ENCODE data around the gene FARSA. TPM values are rescaled to one million over a fixed set of nuclear protein-coding genes. Genes with fewer than 3 reads are reported as not detected.
"Not testable (repeated sequence)": the region's sequence is repeated elsewhere in the genome, so short reads cannot be mapped to it uniquely, and the experiment has no call there.

FARSA gene
- total RNA-seq, 1 donor from 2014 or later = 165 TPM

- not testable (repeated sequence) for H3K4me3 Mint-ChIP-seq (ENCODE audit: low read depth); H3K27ac Mint-ChIP-seq
Observed at GRCh38 chr19:12952050-12952449, 18.5 kb upstream of the FARSA start.

GRCh38 chr19:12949363-12950283 is 16.1 kb upstream of the FARSA start:
- Mint-ChIP-seq H3K27ac (peak overlapping the region; percentile 61), H3K27me3 (ENCODE audit: low read depth) (no peaks in the 10 kb centered on the region), H3K4me1 (ENCODE audit: low read depth) (peaks cover 23% of the 10 kb centered on the region), H3K36me3 (ENCODE audit: low read depth) (peaks cover 90% of the 10 kb centered on the region), H3K4me3 (ENCODE audit: low read depth) (no peak overlapping the region), H3K9me3 (no peaks in the 10 kb centered on the region)
- no peak for DNase-seq (ENCODE audit: low spot score)
- intact Hi-C loops (cut with micrococcal nuclease) = no loop called here

More at GRCh38 chr19:12952050-12952449, 18.5 kb upstream of the FARSA start:
- H3K9me3 Mint-ChIP-seq; DNase-seq (ENCODE audit: low spot score); intact Hi-C loops (cut with micrococcal nuclease); H3K27me3 Mint-ChIP-seq (ENCODE audit: low read depth): not testable (repeated sequence)
- Mint-ChIP-seq H3K36me3 (ENCODE audit: low read depth) (peaks cover 87% of the 10 kb centered on the region), H3K4me1 (ENCODE audit: low read depth) (peaks cover 22% of the 10 kb centered on the region)

- Mint-ChIP-seq H3K4me1 (ENCODE audit: low read depth) (peaks cover 25% of the 10 kb centered on the region), H3K4me3 (ENCODE audit: low read depth) (peak overlapping the region; percentile 4), H3K27ac (no peak overlapping the region), H3K9me3 (no peaks in the 10 kb centered on the region), H3K36me3 (ENCODE audit: low read depth) (peaks cover 90% of the 10 kb centered on the region), H3K27me3 (ENCODE audit: low read depth) (no peaks in the 10 kb centered on the region)
- intact Hi-C loops (cut with micrococcal nuclease) = no loop called here
- DNase-seq (ENCODE audit: low spot score) = no peak
Observed at GRCh38 chr19:12948612-12949362, 15.3 kb upstream of the FARSA start.

GRCh38 chr19:12947702-12948611 is 14.4 kb upstream of the FARSA start:
- H3K27me3 Mint-ChIP-seq (ENCODE audit: low read depth) = no peaks in the 10 kb centered on the region
- no peaks in the 10 kb centered on the region for H3K9me3 Mint-ChIP-seq
- H3K27ac Mint-ChIP-seq = no peak overlapping the region
- no peak for DNase-seq (ENCODE audit: low spot score)
- H3K36me3 Mint-ChIP-seq (ENCODE audit: low read depth) = peaks cover 91% of the 10 kb centered on the region
- H3K4me3 Mint-ChIP-seq (ENCODE audit: low read depth) = peak overlapping the region; percentile 9
- H3K4me1 Mint-ChIP-seq (ENCODE audit: low read depth) = peaks cover 30% of the 10 kb centered on the region
- intact Hi-C loops (cut with micrococcal nuclease) = no loop called here

- intact Hi-C loops (cut with micrococcal nuclease) = no loop called here
- Mint-ChIP-seq H3K27ac (peak overlapping the region; percentile 84), H3K9me3 (no peaks in the 10 kb centered on the region), H3K4me1 (ENCODE audit: low read depth) (peaks cover 33% of the 10 kb centered on the region), H3K36me3 (ENCODE audit: low read depth) (peaks cover 94% of the 10 kb centered on the region), H3K4me3 (ENCODE audit: low read depth) (peak overlapping the region; percentile 88), H3K27me3 (ENCODE audit: low read depth) (no peaks in the 10 kb centered on the region)
- no peak for DNase-seq (ENCODE audit: low spot score)
Observed at GRCh38 chr19:12946731-12947496, 13.4 kb upstream of the FARSA start.

- H3K4me1 Mint-ChIP-seq (ENCODE audit: low read depth) = peaks cover 32% of the 10 kb centered on the region
- H3K4me3 Mint-ChIP-seq (ENCODE audit: low read depth) = peak overlapping the region; percentile 88
- peak overlapping the region; percentile 95 for H3K27ac Mint-ChIP-seq
- peak; percentile 47 for DNase-seq (ENCODE audit: low spot score)
- no peaks in the 10 kb centered on the region for H3K9me3 Mint-ChIP-seq
- no peaks in the 10 kb centered on the region for H3K27me3 Mint-ChIP-seq (ENCODE audit: low read depth)
- intact Hi-C loops (cut with micrococcal nuclease) = no loop called here
- peaks cover 94% of the 10 kb centered on the region for H3K36me3 Mint-ChIP-seq (ENCODE audit: low read depth)
Observed at GRCh38 chr19:12946092-12946721, 12.7 kb upstream of the FARSA start.

- Mint-ChIP-seq H3K27me3 (ENCODE audit: low read depth) (no peaks in the 10 kb centered on the region), H3K27ac (peak within 1 kb of the TSS; percentile 95), H3K4me1 (ENCODE audit: low read depth) (peaks cover 36% of the 10 kb centered on the region), H3K4me3 (ENCODE audit: low read depth) (peak within 1 kb of the TSS; percentile 88), H3K36me3 (ENCODE audit: low read depth) (peaks cover 94% of the 10 kb centered on the region), H3K9me3 (no peaks in the 10 kb centered on the region)
- DNase-seq (ENCODE audit: low spot score) = peak; percentile 97
- intact Hi-C loops (cut with micrococcal nuclease) = loop anchor here (1.0 kb wide), 2 partner anchors 11 to 12 kb away; partner anchors contain the start of gene FARSA
Observed at GRCh38 chr19:12945479-12946091, 12.1 kb upstream of the FARSA start, which contains the start of gene RAD23A. TSS of gene RAD23A (plus strand) at chr19:12945862. CDS start at chr19:12945949, 87 bp downstream.

- intact Hi-C loops (cut with micrococcal nuclease) = no loop called here
- H3K27ac Mint-ChIP-seq = peak overlapping the region; percentile 95
- H3K27me3 Mint-ChIP-seq (ENCODE audit: low read depth) = no peaks in the 10 kb centered on the region
- DNase-seq (ENCODE audit: low spot score) = no peak
- peak overlapping the region; percentile 21 for H3K4me3 Mint-ChIP-seq (ENCODE audit: low read depth)
- H3K4me1 Mint-ChIP-seq (ENCODE audit: low read depth) = peaks cover 49% of the 10 kb centered on the region
- no peaks in the 10 kb centered on the region for H3K9me3 Mint-ChIP-seq
- peaks cover 94% of the 10 kb centered on the region for H3K36me3 Mint-ChIP-seq (ENCODE audit: low read depth)
Observed at GRCh38 chr19:12944104-12944674, 10.7 kb upstream of the FARSA start.

- Mint-ChIP-seq H3K9me3 (no peaks in the 10 kb centered on the region), H3K4me3 (ENCODE audit: low read depth) (no peak overlapping the region), H3K27me3 (ENCODE audit: low read depth) (no peaks in the 10 kb centered on the region), H3K36me3 (ENCODE audit: low read depth) (peaks cover 94% of the 10 kb centered on the region), H3K4me1 (ENCODE audit: low read depth) (peaks cover 50% of the 10 kb centered on the region), H3K27ac (peak overlapping the region; percentile 43)
- no peak for DNase-seq (ENCODE audit: low spot score)
- intact Hi-C loops (cut with micrococcal nuclease) = no loop called here
Observed at GRCh38 chr19:12943437-12944044, 10.0 kb upstream of the FARSA start.

- Mint-ChIP-seq H3K4me1 (ENCODE audit: low read depth) (peaks cover 56% of the 10 kb centered on the region), H3K4me3 (ENCODE audit: low read depth) (peak overlapping the region; percentile 99), H3K36me3 (ENCODE audit: low read depth) (peaks cover 75% of the 10 kb centered on the region), H3K27me3 (ENCODE audit: low read depth) (no peaks in the 10 kb centered on the region), H3K27ac (peak overlapping the region; percentile 83), H3K9me3 (no peaks in the 10 kb centered on the region)
- no peak for DNase-seq (ENCODE audit: low spot score)
- intact Hi-C loops (cut with micrococcal nuclease) = no loop called here
Observed at GRCh38 chr19:12940897-12941296, 7.4 kb upstream of the FARSA start.
